DND-41 (cell line): ENCODE results near the gene MMGT1.

ENCODE experiments used
- ATAC-seq: fragments of 200-7000 bp; cut with Tn5 transposase; 3 replicates; pipeline ENCODE4 v1.9.1; 2021; ENCODE audit warnings: low read depth; ENCODE audit not compliant: insufficient read depth
- DNase-seq: peaks from one replicate; pipeline ENCODE4 v3.0.0-alpha.2; 2020
- H2AFZ ChIP-seq: 2 replicates; pipeline ENCODE4 v1.6.0; 2012; ENCODE audit warnings: low read depth, low read length
- H3K27ac ChIP-seq: 2 replicates; pipeline ENCODE4 v1.5.1; 2012; ENCODE audit warnings: low read length, inconsistent platforms
- H3K27me3 ChIP-seq: fragments of 200-600 bp; sonication (generic); 2 replicates; pipeline ENCODE4 v1.6.0; 2012; ENCODE audit warnings: low read length, mild to moderate bottlenecking, inconsistent platforms; ENCODE audit not compliant: insufficient read depth, poor library complexity
- H3K36me3 ChIP-seq: 2 replicates; pipeline ENCODE4 v1.5.1; 2012; ENCODE audit warnings: low read length, inconsistent platforms; ENCODE audit not compliant: insufficient read depth
- H3K4me1 ChIP-seq: 2 replicates; pipeline ENCODE4 v1.5.1; 2012; ENCODE audit warnings: mild to moderate bottlenecking, low read length; ENCODE audit not compliant: insufficient read depth
- H3K4me2 ChIP-seq: 2 replicates; pipeline ENCODE4 v1.6.0; 2012; ENCODE audit warnings: mild to moderate bottlenecking, moderate library complexity, low read length, inconsistent platforms; ENCODE audit not compliant: insufficient read depth
- H3K4me3 ChIP-seq, 2 experiments: fragments of 200-600 bp in 1 of 2; shearing (Covaris generic) in 1 of 2; 2 replicates each; pipeline ENCODE4 v1.5.1; 2012 to 2016; ENCODE audit warnings: inconsistent platforms in 2 of 2, low read length in 2 of 2, mild to moderate bottlenecking in 2 of 2, low read depth in 1 of 2, moderate library complexity in 1 of 2
- H3K79me2 ChIP-seq: 2 replicates; pipeline ENCODE4 v1.6.0; 2012; ENCODE audit warnings: low read length, inconsistent platforms; ENCODE audit not compliant: insufficient read depth
- H3K9ac ChIP-seq: 2 replicates; pipeline ENCODE4 v1.6.0; 2012; ENCODE audit warnings: low read depth, mild to moderate bottlenecking, inconsistent platforms, low read length, moderate library complexity
- H3K9me3 ChIP-seq: 2 replicates; pipeline ENCODE4 v1.5.1; 2012; ENCODE audit warnings: low read length, moderate library complexity, mild to moderate bottlenecking, inconsistent platforms; ENCODE audit not compliant: insufficient read depth, severe bottlenecking
- H4K20me1 ChIP-seq: 2 replicates; pipeline ENCODE4 v1.6.0; 2012; ENCODE audit warnings: low read length; ENCODE audit not compliant: insufficient read depth
- CTCF ChIP-seq: IDR thresholded peaks from 2 replicates; pipeline ENCODE4 v1.5.1; 2012; ENCODE audit warnings: borderline replicate concordance, low read length, moderate library complexity, mild to moderate bottlenecking; ENCODE audit not compliant: poor library complexity, severe bottlenecking; ENCODE audit errors: extremely low read depth
- EZH2 ChIP-seq: IDR thresholded peaks from 3 replicates; pipeline ENCODE4 v1.6.1; 2012; ENCODE audit warnings: borderline replicate concordance, low read depth, mild to moderate bottlenecking, moderate library complexity, low read length, inconsistent platforms; ENCODE audit not compliant: severe bottlenecking

The MMGT1 gene

GRCh38 chrX:135914404-135914803, 59.4 kb downstream of the MMGT1 start:
- Histone ChIP-seq H3K4me1 (no peaks in the 10 kb centered on the region), H3K36me3 (no peaks in the 10 kb centered on the region), H3K4me3 (no peak overlapping the region), H3K79me2 (no peaks in the 10 kb centered on the region), H3K27ac (no peak overlapping the region), H4K20me1 (no peaks in the 10 kb centered on the region), H3K27me3 (no peaks in the 10 kb centered on the region), H2AFZ (no peak overlapping the region), H3K9me3 (no peaks in the 10 kb centered on the region), H3K4me2 (no peak overlapping the region), H3K9ac (no peak overlapping the region)
- TF ChIP-seq CTCF (no peak), EZH2 (no peak)
- no peak for DNase-seq
- ATAC-seq, result no peak
